Brain microvascular endothelial cell (primary cell): ENCODE results near the gene STK4.
A peak's percentile ranks its signal among the peaks of the same experiment; 100 is the strongest.

Source experiments
- DNase-seq: peaks from one replicate; pipeline ENCODE4 v3.0.0-alpha.2; 2020
- H3K27ac ChIP-seq: fragments of 250-450 bp; sonication (Bioruptor Pico); 2 replicates; pipeline ENCODE4 v1.5.1; 2020; ENCODE audit warnings: mild to moderate bottlenecking, moderate library complexity
- H3K27me3 ChIP-seq: fragments of 250-450 bp; sonication (Bioruptor Pico); replicated peaks from 2 replicates; pipeline ENCODE4 v1.5.1; 2020; ENCODE audit warnings: mild to moderate bottlenecking
- H3K36me3 ChIP-seq: fragments of 250-450 bp; sonication (Bioruptor Pico); replicated peaks from 2 replicates; pipeline ENCODE4 v1.5.1; 2020; ENCODE audit warnings: mild to moderate bottlenecking
- H3K4me3 ChIP-seq: 2 replicates; pipeline ENCODE4 v1.5.1; 2011; ENCODE audit warnings: low read depth, mild to moderate bottlenecking, control low read depth, low read length, moderate library complexity
- in situ Hi-C: cut with HindIII; loops from 2 replicates; pipeline ENCODE4 v1.10.0; 2017; ENCODE audit warnings: low sequenced_read_pairs, low pct_ligation_motif_present
- TF ChIP-seq, protein P1 (sequence below): IDR thresholded peaks from 2 replicates; pipeline ENCODE4 v1.5.1; 2011; ENCODE audit warnings: low read depth, mild to moderate bottlenecking, moderate library complexity, low read length, control low read depth, inconsistent platforms; ENCODE audit errors: missing control alignments

Gene STK4

GRCh38 chr20:44990957-44991356, 24.6 kb downstream of the STK4 start:
- DNase-seq, result no peak
- no peaks in the 10 kb centered on the region for H3K27me3 ChIP-seq
- in situ Hi-C loops, result no loop called here
- TF ChIP-seq, protein P1, sequence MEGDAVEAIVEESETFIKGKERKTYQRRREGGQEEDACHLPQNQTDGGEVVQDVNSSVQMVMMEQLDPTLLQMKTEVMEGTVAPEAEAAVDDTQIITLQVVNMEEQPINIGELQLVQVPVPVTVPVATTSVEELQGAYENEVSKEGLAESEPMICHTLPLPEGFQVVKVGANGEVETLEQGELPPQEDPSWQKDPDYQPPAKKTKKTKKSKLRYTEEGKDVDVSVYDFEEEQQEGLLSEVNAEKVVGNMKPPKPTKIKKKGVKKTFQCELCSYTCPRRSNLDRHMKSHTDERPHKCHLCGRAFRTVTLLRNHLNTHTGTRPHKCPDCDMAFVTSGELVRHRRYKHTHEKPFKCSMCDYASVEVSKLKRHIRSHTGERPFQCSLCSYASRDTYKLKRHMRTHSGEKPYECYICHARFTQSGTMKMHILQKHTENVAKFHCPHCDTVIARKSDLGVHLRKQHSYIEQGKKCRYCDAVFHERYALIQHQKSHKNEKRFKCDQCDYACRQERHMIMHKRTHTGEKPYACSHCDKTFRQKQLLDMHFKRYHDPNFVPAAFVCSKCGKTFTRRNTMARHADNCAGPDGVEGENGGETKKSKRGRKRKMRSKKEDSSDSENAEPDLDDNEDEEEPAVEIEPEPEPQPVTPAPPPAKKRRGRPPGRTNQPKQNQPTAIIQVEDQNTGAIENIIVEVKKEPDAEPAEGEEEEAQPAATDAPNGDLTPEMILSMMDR, result no peak
- H3K27ac ChIP-seq, result no peak overlapping the region
- H3K36me3 ChIP-seq, result peaks cover 8% of the 10 kb centered on the region
- H3K4me3 ChIP-seq, result no peak overlapping the region

DNA sequence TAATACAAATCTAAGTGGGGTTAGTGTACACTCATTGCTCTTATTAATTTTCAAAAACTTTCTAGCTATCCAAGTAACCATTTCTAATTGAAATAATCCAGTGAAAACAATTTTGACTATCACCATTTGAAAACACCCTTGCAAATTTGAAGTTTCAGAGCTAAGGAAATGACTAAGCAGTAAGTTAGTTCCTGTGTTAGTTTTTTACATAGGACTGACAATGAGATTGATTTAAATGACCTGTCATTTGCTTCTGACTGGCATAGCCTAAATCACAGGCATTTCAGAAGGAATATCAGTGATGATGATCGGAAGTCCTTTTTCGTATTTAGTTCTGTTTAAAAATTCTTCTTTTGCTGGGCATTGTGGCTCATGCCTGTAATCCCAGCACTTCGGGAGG, 27.0 kb downstream of the STK4 start:
- Histone ChIP-seq H3K36me3 (peaks cover 19% of the 10 kb centered on the region), H3K4me3 (no peak overlapping the region), H3K27ac (peak overlapping the region; percentile 20), H3K27me3 (no peaks in the 10 kb centered on the region)
- TF ChIP-seq, protein P1, result no peak
- in situ Hi-C loops, result no loop called here
- no peak for DNase-seq

DNA sequence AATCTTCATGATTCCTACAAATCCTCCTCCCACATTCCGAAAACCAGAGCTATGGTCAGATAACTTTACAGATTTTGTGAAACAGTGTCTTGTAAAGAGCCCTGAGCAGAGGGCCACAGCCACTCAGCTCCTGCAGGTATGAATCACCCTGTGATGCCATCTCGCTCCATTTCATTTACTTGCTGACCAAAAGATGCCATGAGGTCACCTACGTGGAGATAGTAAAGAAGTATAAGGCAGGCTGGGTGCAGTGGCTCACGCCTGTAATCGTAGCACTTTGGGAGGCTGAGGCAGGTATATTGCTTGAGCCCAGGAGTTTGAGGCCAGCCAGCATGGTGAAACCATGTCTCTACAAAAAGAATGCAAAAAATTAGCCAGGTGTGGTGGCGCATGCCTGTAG, 30.9 kb downstream of the STK4 start:
- H3K4me3 ChIP-seq, result no peak overlapping the region
- TF ChIP-seq, protein P1, result no peak
- peaks cover 26% of the 10 kb centered on the region for H3K36me3 ChIP-seq
- H3K27me3 ChIP-seq, result no peaks in the 10 kb centered on the region
- in situ Hi-C loops, result no loop called here
- no peak overlapping the region for H3K27ac ChIP-seq
- no peak for DNase-seq

DNA sequence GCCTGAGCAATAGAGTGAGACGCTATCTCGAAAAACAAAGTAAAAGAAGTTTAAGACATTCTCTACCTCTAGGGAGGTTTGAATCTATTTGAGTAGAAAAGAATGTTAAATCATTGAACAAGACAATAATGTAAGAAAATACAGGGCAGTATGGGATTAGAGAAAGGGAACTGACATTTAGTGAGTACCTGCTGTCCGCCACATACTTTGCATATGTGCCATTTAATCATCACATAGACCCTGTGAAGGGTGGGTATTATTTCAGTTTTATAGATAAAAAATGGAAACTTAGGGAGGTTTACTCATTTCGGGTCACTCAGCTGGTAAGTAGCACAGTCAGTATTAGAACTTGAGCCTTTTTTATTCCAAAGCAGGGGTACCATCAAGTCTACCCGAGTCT, 31.4 kb downstream of the STK4 start:
- Histone ChIP-seq H3K36me3 (peaks cover 28% of the 10 kb centered on the region), H3K27ac (no peak overlapping the region), H3K27me3 (no peaks in the 10 kb centered on the region), H3K4me3 (no peak overlapping the region)
- TF ChIP-seq, protein P1, result no peak
- DNase-seq, result no peak
- in situ Hi-C loops, result no loop called here

DNA sequence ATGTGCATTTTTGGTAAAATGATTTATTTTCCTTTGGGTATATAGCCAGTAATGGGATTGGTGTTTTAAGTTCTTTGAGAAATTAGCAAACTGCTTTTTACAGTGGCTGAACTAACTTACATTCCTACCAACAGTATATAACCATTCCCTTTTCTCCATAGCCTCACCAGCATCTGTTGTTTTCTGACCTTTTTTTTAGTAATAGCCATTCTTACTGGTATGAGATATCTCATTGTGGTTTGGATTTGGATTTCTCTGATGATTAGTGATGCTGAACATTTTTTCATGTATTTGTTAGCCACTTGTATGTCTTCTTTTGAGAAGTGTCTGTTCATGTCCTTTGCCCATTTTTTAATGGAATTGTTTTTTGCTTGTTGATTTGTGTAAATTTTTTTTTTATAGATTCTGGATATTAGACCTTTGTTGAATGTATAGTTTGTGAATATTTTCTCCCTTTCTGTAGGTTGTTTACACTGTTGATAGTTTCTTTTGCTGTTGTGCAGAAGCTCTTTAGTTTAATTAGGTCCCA, 42.3 kb downstream of the STK4 start:
- no peak for DNase-seq

More for the DNA sequence above, 42.3 kb downstream of the STK4 start:
- Histone ChIP-seq H3K36me3 (peaks cover 7% of the 10 kb centered on the region), H3K27me3 (no peaks in the 10 kb centered on the region), H3K4me3 (no peak overlapping the region), H3K27ac (no peak overlapping the region)
- in situ Hi-C loops, result no loop called here
- TF ChIP-seq, protein P1, result no peak
